Small intestine (tissue), 16 donors: ENCODE results near the gene TBC1D3I. TPM values are rescaled to one million over a fixed set of nuclear protein-coding genes. Genes with fewer than 3 reads are reported as not detected.
"Not testable (repeated sequence)": the region's sequence is repeated elsewhere in the genome, so short reads cannot be mapped to it uniquely, and the experiment has no call there.

Experiments
- DNase-seq, 2 donors: peaks; one replicate each; pipeline versions ENCODE4 v3.0.0 to v3.0.0-alpha.2; 2013
- FAIRE-seq: peaks from 2 replicates; lab custom pipeline; 2012; peaks lifted over from hg19 to GRCh38; lab: Jason Lieb, UNC
- H3K27ac ChIP-seq, 3 donors: one replicate each; pipeline ENCODE4 v1.5.1; 2013; ENCODE audit warnings: low read length in 2 of 3, mild to moderate bottlenecking in 2 of 3, control low read depth in 1 of 3, inconsistent platforms in 1 of 3, low read depth in 1 of 3, moderate library complexity in 1 of 3
- H3K27me3 ChIP-seq, 3 donors: one replicate each; pipeline ENCODE4 v1.6.1; 2013; ENCODE audit warnings: low read length in 3 of 3, inconsistent platforms in 1 of 3; ENCODE audit not compliant: control insufficient read depth in 3 of 3, insufficient read depth in 3 of 3
- H3K36me3 ChIP-seq, 3 donors: one replicate each; pipeline ENCODE4 v1.6.1; 2013; ENCODE audit warnings: low read length in 3 of 3, inconsistent platforms in 1 of 3, low read depth in 1 of 3, mild to moderate bottlenecking in 1 of 3, moderate library complexity in 1 of 3; ENCODE audit not compliant: control insufficient read depth in 3 of 3, insufficient read depth in 2 of 3
- H3K4me1 ChIP-seq, 3 donors: one replicate each; pipeline ENCODE4 v1.6.1; 2013; ENCODE audit warnings: low read length in 2 of 3, inconsistent platforms in 1 of 3, low read depth in 1 of 3, mild to moderate bottlenecking in 1 of 3, moderate library complexity in 1 of 3; ENCODE audit not compliant: control insufficient read depth in 3 of 3, insufficient read depth in 2 of 3
- H3K4me3 ChIP-seq, 3 donors: one replicate each; pipeline ENCODE4 v1.5.1; 2013; ENCODE audit warnings: low read length in 3 of 3, control low read depth in 1 of 3, inconsistent platforms in 1 of 3, low read depth in 1 of 3, mild to moderate bottlenecking in 1 of 3, moderate library complexity in 1 of 3
- H3K9me3 ChIP-seq, 2 donors: one replicate each; pipeline ENCODE4 v1.6.1; 2013; ENCODE audit warnings: low read depth in 1 of 2, low read length in 1 of 2; ENCODE audit not compliant: control insufficient read depth in 2 of 2, insufficient read depth in 1 of 2
- WGBS, 3 donors: extraction: QIAGEN DNeasy Blood & Tissue Kit; methylation state at CpG; one replicate each; pipeline ENCODE4 v1.1.7; 2013; 5-methylcytosine and 5-hydroxymethylcytosine counted together
- long read RNA-seq, 10 donors: transcript quantifications; one replicate each; lab custom pipeline, GENCODE V29; 2026
- polyA plus RNA-seq, 4 donors: library from polyadenylated mRNA; stranded (reverse) in 3 of 4; unstranded in 1 of 4; fragments of 200-250 nt in 3 of 4; fragments of 120-200 nt in 1 of 4; gene quantifications; one replicate each; pipeline versions ENCODE4 v1.2.1 to v1.2.3, GENCODE V29; 2013
- donor health status: healthy with polysubstance abuse.
- donor health status: control.
- donor health status: control.
- donor health status: Bipolar disorder and iron deficiency.
- donor health status: healthy.

TBC1D3I gene
- under 1 TPM in 2 of 4 donors, not detected in 2; 0.12 to 0.27 TPM for polyA plus RNA-seq
- long read RNA-seq, donor 1, result 0 reads
- long read RNA-seq, donor 2, result 0 reads
- long read RNA-seq, donor 3, result 0 reads
- long read RNA-seq, donor 4, result 0 reads
- long read RNA-seq, donor 5, result 0 reads
- long read RNA-seq, donor 6, result 0 reads
- long read RNA-seq, donor 7, result 0 reads
- long read RNA-seq, donor 8, result 0 reads
- long read RNA-seq, donor 9, result 0 reads
- long read RNA-seq, donor 10, result 0 reads

DNA sequence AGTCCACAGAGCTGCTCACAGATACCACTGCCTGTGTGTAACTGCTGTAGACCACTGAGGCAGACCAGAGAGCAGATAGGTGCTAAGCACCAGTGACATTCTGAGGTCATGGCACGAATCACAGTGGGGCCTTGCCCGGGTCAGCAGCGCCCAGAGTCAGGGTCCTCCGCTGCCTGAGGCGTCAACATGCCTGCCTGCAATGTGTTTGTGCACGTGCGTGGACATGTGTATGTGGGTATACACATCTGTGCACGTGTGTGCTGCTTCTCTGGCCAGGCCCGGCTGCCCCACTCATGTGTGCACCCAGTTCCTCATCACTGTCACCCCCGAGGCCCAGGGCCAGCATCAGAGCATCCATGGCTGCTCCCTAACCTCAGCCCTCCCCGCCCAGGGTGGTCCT lies at the start of gene TBC1D3I:
Gene TBC1D3I, minus strand, starts transcription at position 101 of the 400 bp plus-strand sequence. CDS start 1,585 bp downstream, outside the sequence.
- not testable (repeated sequence) for H3K27ac ChIP-seq, H3K4me3 ChIP-seq, H3K4me1 ChIP-seq, H3K9me3 ChIP-seq, FAIRE-seq, H3K36me3 ChIP-seq, DNase-seq, H3K27me3 ChIP-seq
- no CpG with 5 or more reads among the region's 11 CpGs for WGBS, 3 donors

DNA sequence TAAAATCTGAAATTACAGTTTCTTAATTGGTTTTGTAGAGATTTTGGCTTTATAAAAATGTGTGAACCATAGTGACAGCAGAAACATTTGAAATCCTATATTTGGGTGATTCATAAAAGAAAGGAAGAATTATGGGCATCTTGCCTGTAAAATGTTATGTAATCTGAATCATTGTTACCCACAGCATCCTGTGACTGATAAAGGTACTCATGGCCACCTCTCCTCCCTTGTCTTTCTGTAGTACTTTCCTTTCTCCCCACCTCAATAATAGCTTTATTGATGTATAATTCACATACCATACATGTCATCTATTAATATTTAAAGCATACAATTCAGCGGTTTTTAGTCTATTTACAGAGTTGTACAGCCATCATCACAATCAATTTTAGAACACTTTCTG lies 30.8 kb upstream of the TBC1D3I start:
- not testable (repeated sequence) for H3K36me3 ChIP-seq, H3K27ac ChIP-seq, H3K4me1 ChIP-seq, H3K4me3 ChIP-seq, DNase-seq, H3K9me3 ChIP-seq, FAIRE-seq, H3K27me3 ChIP-seq
- no CpG with 5 or more reads among the region's 1 CpG for WGBS, 3 donors

DNA sequence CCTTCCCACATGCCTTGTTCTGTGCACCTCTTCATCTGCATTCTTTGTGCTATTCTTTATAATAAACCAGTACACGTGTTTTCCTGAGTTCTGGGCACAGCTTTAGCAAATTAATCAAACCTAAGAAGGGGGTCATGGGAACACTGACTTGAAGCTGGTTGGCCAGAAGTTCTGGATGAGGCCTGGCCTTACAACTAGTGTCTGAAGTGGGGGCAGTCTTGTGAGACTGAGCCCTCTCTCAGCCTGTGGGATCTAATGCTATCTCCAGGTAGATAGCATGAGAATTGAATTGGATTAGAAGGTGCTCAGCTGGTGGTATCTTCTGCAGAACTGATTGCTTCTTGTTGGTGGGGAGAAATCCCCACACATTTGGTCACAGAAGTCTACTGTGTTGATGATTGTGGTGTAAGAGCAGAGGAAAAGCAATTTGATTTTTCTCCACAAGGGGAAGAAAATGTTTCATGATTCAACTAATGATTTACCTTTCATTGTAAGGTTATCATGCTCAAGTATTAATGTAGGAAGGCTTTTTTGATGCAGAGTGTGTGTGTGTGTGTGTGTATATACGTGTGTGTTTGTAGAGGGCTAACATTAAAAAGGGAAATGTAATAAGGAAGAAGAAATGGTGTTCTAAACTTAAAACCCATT lies 25.7 kb upstream of the TBC1D3I start:
- not testable (repeated sequence) for H3K4me3 ChIP-seq, H3K27me3 ChIP-seq, DNase-seq, H3K36me3 ChIP-seq, H3K27ac ChIP-seq, H3K4me1 ChIP-seq, FAIRE-seq, H3K9me3 ChIP-seq
- WGBS, 3 donors, result 41 to 68% (median 54%) methylated on average over 1 of the region's 2 CpGs

- H3K27ac ChIP-seq, H3K4me3 ChIP-seq, DNase-seq, H3K4me1 ChIP-seq, H3K36me3 ChIP-seq, H3K27me3 ChIP-seq, FAIRE-seq, H3K9me3 ChIP-seq: not testable (repeated sequence)
- 92 to 100% (median 96%) methylated on average over 2 to 3 of the region's 5 CpGs for WGBS, 3 donors
These were observed 19.8 kb upstream of the TBC1D3I start for GRCh38 chr17:36284219-36284618.

- not testable (repeated sequence) for H3K36me3 ChIP-seq, FAIRE-seq, H3K27me3 ChIP-seq, H3K9me3 ChIP-seq, H3K4me1 ChIP-seq, H3K4me3 ChIP-seq, DNase-seq, H3K27ac ChIP-seq
- no CpG with 5 or more reads among the region's 1 CpG for WGBS, 3 donors
These were observed 18.9 kb upstream of the TBC1D3I start for GRCh38 chr17:36283256-36283655.

GRCh38 chr17:36242046-36242445 lies 22.3 kb downstream of the TBC1D3I start:
- H3K36me3 ChIP-seq, H3K27ac ChIP-seq, DNase-seq, FAIRE-seq, H3K4me3 ChIP-seq, H3K4me1 ChIP-seq, H3K9me3 ChIP-seq, H3K27me3 ChIP-seq: not testable (repeated sequence)
- 71 to 96% (median 90%) methylated on average over 3 of the region's 4 CpGs for WGBS, 3 donors

DNA sequence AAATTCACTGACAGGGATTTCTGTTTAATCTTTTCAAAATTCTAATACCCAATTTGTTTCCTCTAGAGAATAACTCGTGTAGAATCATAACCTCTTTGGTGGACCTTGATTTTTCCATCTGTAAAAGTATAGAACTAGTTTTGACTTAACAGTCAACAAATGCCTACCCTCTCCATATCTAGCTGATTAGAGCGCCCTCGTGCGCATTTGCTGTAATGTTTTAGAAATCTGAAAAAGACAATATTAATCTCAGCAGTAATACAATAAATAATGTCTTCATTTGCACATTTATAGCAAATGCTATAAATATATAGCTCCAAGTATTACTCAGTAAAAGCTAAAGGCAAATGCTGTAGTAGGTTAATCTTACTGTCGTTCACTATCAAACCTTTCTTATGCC lies 34.7 kb downstream of the TBC1D3I start:
- WGBS, 3 donors, result 33 to 55% (median 43%) methylated on average over 4 of the region's 5 CpGs
- not testable (repeated sequence) for H3K36me3 ChIP-seq, H3K4me3 ChIP-seq, H3K27ac ChIP-seq, H3K9me3 ChIP-seq, H3K27me3 ChIP-seq, H3K4me1 ChIP-seq, FAIRE-seq, DNase-seq

GRCh38 chr17:36222967-36223366 lies 41.4 kb downstream of the TBC1D3I start:
- H3K9me3 ChIP-seq, FAIRE-seq, H3K4me3 ChIP-seq, H3K4me1 ChIP-seq, H3K36me3 ChIP-seq, H3K27ac ChIP-seq, H3K27me3 ChIP-seq, DNase-seq: not testable (repeated sequence)
- WGBS, 3 donors, result 92 to 95% (median 95%) methylated on average over 9 to 12 of the region's 12 CpGs
